Measurements from ENCODE around the gene CFAP99.

DNA sequence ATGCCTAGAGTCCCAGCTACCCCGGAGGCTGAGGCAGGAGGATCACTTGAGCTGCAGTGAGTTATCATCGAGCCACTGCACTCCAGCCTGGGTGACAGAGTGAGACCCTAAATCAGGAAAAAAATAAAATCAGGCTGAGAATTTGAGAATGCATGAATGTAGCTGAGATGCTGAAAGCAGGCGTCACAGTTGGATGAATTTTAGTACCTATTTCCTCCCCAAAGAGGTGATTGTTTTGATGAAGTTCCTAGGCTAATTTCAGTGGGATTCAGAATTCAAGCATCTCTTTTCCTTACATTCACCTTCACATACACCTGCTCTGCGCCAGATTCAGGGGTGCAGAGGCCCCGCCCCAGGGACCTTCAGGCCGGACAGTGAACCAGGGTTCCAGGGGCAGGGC is 3.2 kb downstream of the CFAP99 start:
- TF ChIP-seq JUND (IDR thresholded peaks at IDR 0.05; ENCODE audit: low read length) (no peak), POLR2AphosphoS5 (IDR thresholded peaks at IDR 0.05; ENCODE audit: low read depth, low read length) (no peak), EP300 (IDR thresholded peaks at IDR 0.05; ENCODE audit: borderline replicate concordance in 1 of 2, low read depth in 2 of 2, low read length in 2 of 2) (no peak)

All from H1 (cell line).